22Rv1 (cell line): ENCODE measurements around the gene PPP1R37.

Experiments
- H3K27ac ChIP-seq: fragments of 450-650 bp; 2 replicates; pipeline ENCODE4 v1.5.1; 2017
- ZFX ChIP-seq: fragments of 450-650 bp; IDR thresholded peaks from 2 replicates; pipeline ENCODE4 v1.6.1; 2017; ENCODE audit warnings: antibody characterized with exemption, borderline replicate concordance
- TF ChIP-seq, protein P1 (sequence below): fragments of 450-650 bp; IDR thresholded peaks from 2 replicates; pipeline ENCODE4 v1.5.1; 2017; ENCODE audit warnings: mild to moderate bottlenecking

PPP1R37 gene

DNA sequence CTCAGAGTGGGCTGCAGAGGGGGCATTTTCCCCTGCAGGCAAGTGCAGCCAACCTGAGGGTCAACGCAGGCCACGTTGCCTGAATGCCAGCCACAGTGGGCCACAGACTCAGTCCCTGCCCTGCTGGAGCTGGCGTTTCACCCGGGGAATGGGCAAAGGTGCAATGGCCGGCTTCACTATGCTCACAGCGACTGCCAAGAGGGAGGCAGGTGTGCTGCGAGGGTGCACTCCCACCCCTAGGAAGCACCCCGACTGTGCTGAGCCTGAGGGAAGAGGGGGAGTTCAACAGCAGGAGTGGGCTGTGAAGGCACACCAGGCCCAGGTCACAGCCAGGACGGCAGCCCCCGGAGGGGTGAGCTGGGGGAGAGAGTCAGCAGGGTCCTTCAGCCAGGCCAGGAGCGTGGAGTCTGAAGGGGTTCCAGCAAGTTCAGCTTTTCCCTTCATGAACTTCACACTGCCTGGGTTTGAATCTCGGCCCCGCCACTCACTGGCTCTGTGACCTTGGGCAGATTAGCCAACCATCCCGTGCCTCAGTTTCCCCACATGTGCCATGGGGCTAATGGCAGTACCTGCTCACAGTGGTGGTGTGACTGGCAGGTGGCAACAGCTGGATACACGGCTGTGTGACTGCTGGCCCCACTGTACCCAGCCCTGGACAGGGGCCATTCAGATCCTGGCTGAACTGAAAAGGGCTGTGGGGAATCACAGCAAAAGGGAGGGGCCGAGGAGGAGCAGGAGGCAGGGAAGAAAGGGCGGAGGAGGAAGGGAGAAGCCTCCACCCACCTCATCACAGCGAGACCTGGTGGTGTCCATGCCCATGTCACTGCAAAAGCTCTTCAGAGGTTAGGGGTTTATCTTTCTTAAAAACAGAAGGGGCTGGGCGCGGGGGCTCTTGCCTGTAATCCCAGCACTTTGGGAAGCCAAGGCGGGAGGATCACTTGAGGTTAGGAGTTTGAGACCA lies 77.4 kb downstream of the PPP1R37 start:
- H3K27ac ChIP-seq = no peak overlapping the region
- TF ChIP-seq ZFX = no peak
- TF ChIP-seq, protein P1, sequence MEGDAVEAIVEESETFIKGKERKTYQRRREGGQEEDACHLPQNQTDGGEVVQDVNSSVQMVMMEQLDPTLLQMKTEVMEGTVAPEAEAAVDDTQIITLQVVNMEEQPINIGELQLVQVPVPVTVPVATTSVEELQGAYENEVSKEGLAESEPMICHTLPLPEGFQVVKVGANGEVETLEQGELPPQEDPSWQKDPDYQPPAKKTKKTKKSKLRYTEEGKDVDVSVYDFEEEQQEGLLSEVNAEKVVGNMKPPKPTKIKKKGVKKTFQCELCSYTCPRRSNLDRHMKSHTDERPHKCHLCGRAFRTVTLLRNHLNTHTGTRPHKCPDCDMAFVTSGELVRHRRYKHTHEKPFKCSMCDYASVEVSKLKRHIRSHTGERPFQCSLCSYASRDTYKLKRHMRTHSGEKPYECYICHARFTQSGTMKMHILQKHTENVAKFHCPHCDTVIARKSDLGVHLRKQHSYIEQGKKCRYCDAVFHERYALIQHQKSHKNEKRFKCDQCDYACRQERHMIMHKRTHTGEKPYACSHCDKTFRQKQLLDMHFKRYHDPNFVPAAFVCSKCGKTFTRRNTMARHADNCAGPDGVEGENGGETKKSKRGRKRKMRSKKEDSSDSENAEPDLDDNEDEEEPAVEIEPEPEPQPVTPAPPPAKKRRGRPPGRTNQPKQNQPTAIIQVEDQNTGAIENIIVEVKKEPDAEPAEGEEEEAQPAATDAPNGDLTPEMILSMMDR = no peak

GRCh38 chr19:45171211-45171623 lies 78.2 kb downstream of the PPP1R37 start:
- TF ChIP-seq, protein P1 = no peak
- no peak for TF ChIP-seq ZFX
- no peak overlapping the region for H3K27ac ChIP-seq

GRCh38 chr19:45172173-45172572 lies 79.2 kb downstream of the PPP1R37 start:
- TF ChIP-seq ZFX = no peak
- TF ChIP-seq, protein P1 = no peak

DNA sequence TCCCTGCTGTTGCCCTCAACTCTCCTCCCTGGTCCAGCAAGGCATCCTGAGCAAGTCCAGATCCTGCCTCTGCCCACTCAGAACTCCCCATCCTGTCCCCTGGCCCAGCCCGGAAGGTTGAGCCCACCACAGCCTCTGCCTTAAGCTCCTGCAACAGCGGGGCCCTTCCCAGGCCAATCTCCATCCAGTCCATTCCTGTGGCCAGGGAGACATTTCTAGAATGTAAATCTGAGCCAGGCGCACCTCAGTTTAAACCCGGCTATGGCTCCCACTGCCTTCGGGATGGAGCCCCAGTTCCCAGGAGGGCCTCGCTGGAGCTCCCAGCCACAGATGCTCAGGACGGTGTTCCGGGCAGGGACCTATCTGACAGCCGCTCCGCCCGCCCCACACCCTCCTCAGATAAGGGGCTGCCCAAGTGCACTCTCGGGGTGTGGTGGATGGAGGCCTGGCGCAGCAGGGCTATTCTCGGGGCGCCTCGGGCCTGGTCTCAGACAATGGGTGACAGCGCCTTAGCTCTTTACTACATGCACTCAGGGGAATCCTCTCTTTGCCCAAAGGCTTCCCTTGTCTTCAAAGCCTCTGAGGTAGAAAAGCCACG lies 79.7 kb downstream of the PPP1R37 start:
- no peak for TF ChIP-seq ZFX
- TF ChIP-seq, protein P1 = no peak

More at GRCh38 chr19:45172173-45172572, 79.2 kb downstream of the PPP1R37 start:
- no peak overlapping the region for H3K27ac ChIP-seq

DNA sequence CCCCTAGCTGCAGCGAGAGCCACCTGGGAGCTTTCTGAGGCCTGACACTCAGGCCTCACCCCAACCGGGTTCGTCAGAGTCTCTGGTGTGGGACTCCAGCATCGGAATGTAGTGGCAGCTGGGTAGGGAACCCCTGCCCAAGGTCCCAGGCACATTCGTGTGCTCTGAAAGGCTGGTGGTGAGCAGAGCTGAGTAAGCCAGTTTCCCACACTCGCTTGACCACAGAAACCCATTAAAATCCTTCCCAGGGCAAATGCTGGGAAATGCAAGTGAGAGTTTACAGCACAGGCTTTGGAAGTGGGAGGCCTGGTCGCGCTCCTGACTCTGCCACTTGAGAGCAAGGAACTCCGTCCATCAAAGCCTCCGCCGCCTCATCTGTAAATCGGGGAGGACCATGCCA lies 80.8 kb downstream of the PPP1R37 start:
- TF ChIP-seq, protein P1 = no peak
- TF ChIP-seq ZFX = no peak
- no peak overlapping the region for H3K27ac ChIP-seq

More for the DNA sequence above, 79.7 kb downstream of the PPP1R37 start:
- H3K27ac ChIP-seq = no peak overlapping the region

- no peak overlapping the region for H3K27ac ChIP-seq
- TF ChIP-seq ZFX = no peak
- TF ChIP-seq, protein P1 = no peak
Observed at GRCh38 chr19:45175515-45176345, 82.8 kb downstream of the PPP1R37 start.
